ENCODE data around the gene BCAS3. TPM values are rescaled to one million over a fixed set of nuclear protein-coding genes. Genes with fewer than 3 reads are reported as not detected.

The BCAS3 gene
- total and polyA plus RNA-seq, 4 donors: 5.8 to 24.6 (median 10.1) TPM

DNA sequence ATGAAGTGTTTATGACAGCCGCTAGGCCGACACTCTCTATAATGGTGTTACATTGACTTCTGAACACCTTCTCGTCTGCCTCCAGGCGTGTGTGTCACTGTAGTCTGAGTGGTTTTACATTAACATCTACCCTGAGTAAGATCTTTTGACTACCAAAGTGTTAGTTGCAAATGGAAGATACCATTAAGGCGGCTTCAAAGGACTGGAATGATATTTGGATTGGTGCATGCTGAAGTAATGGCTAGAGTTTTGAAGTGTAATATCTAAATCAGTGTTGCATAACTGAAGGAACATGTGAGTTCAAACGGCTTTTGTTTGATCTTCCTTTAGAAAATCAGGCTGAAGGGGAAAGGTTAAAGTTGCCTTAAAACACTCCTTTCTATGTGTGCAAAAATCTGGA lies 52.2 kb downstream of the BCAS3 start:
- Histone ChIP-seq H3K4me1 (ENCODE audit: control insufficient read depth in 4 of 4, insufficient read depth in 4 of 4, low read length in 3 of 4) (peaks cover 0 to 10% (median 4%) of the 10 kb centered on the region in 4 donors), H3K27ac (ENCODE audit: low read depth in 1 of 2, low read length in 2 of 2) (no peak overlapping the region), H3K4me3 (ENCODE audit: low read depth in 1 of 3, low read length in 3 of 3) (no peak overlapping the region), H3K9ac (ENCODE audit: low read depth in 1 of 2, low read length in 2 of 2) (no peak overlapping the region), H3K27me3 (ENCODE audit: control insufficient read depth in 4 of 4, insufficient read depth in 4 of 4, low read length in 3 of 4) (no peaks in the 10 kb centered on the region), H3K9me3 (ENCODE audit: control insufficient read depth in 4 of 4, low read length in 3 of 4) (no peaks in the 10 kb centered on the region), H3K36me3 (ENCODE audit: control insufficient read depth in 4 of 4, insufficient read depth in 3 of 4, low read depth in 1 of 4, low read length in 3 of 4) (no peaks in the 10 kb centered on the region)
- WGBS: 70% methylated on average over 6 of the region's 6 CpGs
- TF ChIP-seq JUND (IDR thresholded peaks at IDR 0.05) (no peak), FOXA2 (IDR thresholded peaks at IDR 0.05) (peak; percentile 20), NR2F2 (IDR thresholded peaks at IDR 0.05) (peak; percentile 51), HNF4A (conservative IDR thresholded peaks at IDR 0.05) (peak; percentile 34 to 46), YY1 (IDR thresholded peaks at IDR 0.05) (peak; percentile 27), GABPA (IDR thresholded peaks at IDR 0.05 in 1 of 2, conservative IDR thresholded peaks at IDR 0.05 in 1 of 2) (no peak), SP1 (IDR thresholded peaks at IDR 0.05) (peak; percentile 35), RAD21 (IDR thresholded peaks at IDR 0.05) (peak in 1 of 2 donors; percentile 19), HNF4G (IDR thresholded peaks at IDR 0.05) (no peak), RXRA (IDR thresholded peaks at IDR 0.05) (peak; percentile 81 to 84)
- TF ChIP-seq, protein P1, sequence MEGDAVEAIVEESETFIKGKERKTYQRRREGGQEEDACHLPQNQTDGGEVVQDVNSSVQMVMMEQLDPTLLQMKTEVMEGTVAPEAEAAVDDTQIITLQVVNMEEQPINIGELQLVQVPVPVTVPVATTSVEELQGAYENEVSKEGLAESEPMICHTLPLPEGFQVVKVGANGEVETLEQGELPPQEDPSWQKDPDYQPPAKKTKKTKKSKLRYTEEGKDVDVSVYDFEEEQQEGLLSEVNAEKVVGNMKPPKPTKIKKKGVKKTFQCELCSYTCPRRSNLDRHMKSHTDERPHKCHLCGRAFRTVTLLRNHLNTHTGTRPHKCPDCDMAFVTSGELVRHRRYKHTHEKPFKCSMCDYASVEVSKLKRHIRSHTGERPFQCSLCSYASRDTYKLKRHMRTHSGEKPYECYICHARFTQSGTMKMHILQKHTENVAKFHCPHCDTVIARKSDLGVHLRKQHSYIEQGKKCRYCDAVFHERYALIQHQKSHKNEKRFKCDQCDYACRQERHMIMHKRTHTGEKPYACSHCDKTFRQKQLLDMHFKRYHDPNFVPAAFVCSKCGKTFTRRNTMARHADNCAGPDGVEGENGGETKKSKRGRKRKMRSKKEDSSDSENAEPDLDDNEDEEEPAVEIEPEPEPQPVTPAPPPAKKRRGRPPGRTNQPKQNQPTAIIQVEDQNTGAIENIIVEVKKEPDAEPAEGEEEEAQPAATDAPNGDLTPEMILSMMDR (IDR thresholded peaks at IDR 0.05; ENCODE audit: low read depth, low read length, missing input control): no peak
- TF ChIP-seq, protein P2, sequence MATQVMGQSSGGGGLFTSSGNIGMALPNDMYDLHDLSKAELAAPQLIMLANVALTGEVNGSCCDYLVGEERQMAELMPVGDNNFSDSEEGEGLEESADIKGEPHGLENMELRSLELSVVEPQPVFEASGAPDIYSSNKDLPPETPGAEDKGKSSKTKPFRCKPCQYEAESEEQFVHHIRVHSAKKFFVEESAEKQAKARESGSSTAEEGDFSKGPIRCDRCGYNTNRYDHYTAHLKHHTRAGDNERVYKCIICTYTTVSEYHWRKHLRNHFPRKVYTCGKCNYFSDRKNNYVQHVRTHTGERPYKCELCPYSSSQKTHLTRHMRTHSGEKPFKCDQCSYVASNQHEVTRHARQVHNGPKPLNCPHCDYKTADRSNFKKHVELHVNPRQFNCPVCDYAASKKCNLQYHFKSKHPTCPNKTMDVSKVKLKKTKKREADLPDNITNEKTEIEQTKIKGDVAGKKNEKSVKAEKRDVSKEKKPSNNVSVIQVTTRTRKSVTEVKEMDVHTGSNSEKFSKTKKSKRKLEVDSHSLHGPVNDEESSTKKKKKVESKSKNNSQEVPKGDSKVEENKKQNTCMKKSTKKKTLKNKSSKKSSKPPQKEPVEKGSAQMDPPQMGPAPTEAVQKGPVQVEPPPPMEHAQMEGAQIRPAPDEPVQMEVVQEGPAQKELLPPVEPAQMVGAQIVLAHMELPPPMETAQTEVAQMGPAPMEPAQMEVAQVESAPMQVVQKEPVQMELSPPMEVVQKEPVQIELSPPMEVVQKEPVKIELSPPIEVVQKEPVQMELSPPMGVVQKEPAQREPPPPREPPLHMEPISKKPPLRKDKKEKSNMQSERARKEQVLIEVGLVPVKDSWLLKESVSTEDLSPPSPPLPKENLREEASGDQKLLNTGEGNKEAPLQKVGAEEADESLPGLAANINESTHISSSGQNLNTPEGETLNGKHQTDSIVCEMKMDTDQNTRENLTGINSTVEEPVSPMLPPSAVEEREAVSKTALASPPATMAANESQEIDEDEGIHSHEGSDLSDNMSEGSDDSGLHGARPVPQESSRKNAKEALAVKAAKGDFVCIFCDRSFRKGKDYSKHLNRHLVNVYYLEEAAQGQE (IDR thresholded peaks at IDR 0.05): no peak
- TF ChIP-seq, protein P3, sequence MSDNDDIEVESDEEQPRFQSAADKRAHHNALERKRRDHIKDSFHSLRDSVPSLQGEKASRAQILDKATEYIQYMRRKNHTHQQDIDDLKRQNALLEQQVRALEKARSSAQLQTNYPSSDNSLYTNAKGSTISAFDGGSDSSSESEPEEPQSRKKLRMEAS (IDR thresholded peaks at IDR 0.05): no peak
- TF ChIP-seq, protein P4, sequence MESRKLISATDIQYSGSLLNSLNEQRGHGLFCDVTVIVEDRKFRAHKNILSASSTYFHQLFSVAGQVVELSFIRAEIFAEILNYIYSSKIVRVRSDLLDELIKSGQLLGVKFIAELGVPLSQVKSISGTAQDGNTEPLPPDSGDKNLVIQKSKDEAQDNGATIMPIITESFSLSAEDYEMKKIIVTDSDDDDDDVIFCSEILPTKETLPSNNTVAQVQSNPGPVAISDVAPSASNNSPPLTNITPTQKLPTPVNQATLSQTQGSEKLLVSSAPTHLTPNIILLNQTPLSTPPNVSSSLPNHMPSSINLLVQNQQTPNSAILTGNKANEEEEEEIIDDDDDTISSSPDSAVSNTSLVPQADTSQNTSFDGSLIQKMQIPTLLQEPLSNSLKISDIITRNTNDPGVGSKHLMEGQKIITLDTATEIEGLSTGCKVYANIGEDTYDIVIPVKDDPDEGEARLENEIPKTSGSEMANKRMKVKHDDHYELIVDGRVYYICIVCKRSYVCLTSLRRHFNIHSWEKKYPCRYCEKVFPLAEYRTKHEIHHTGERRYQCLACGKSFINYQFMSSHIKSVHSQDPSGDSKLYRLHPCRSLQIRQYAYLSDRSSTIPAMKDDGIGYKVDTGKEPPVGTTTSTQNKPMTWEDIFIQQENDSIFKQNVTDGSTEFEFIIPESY (IDR thresholded peaks at IDR 0.05): no peak
- no peak for DNase-seq (ENCODE audit: low spot score)

DNA sequence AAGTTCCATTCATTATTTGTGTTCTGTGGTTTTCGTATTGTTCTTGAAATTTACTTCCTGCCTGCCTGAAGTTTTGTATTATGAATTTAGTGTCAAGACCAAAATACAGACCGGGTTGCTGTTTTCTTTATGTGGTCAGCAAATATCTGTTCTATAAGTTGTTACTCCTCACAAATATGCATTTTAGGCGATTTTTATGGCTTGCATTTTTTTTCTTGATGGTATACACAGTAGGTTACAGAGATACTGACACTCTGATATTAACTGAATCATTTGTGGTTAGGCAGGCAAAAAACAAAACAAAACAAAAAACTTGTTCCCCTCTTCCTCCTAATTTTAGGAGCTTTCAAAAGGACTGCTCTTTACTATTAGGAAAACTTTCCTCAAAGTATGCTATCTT lies 52.6 kb downstream of the BCAS3 start:
- no peak for TF ChIP-seq JUND (IDR thresholded peaks at IDR 0.05)
- TF ChIP-seq, protein P3 (IDR thresholded peaks at IDR 0.05): no peak
- Histone ChIP-seq H3K4me1 (ENCODE audit: control insufficient read depth in 4 of 4, insufficient read depth in 4 of 4, low read length in 3 of 4) (peaks cover 0 to 10% (median 4%) of the 10 kb centered on the region in 4 donors), H3K4me3 (ENCODE audit: low read depth in 1 of 3, low read length in 3 of 3) (no peak overlapping the region), H3K27ac (ENCODE audit: low read depth in 1 of 2, low read length in 2 of 2) (no peak overlapping the region), H3K9me3 (ENCODE audit: control insufficient read depth in 4 of 4, low read length in 3 of 4) (no peaks in the 10 kb centered on the region), H3K9ac (ENCODE audit: low read depth in 1 of 2, low read length in 2 of 2) (peak overlapping the region in 1 of 2 donors; percentile 45), H3K27me3 (ENCODE audit: control insufficient read depth in 4 of 4, insufficient read depth in 4 of 4, low read length in 3 of 4) (no peaks in the 10 kb centered on the region), H3K36me3 (ENCODE audit: control insufficient read depth in 4 of 4, insufficient read depth in 3 of 4, low read depth in 1 of 4, low read length in 3 of 4) (no peaks in the 10 kb centered on the region)
- 33% methylated on average over 3 of the region's 3 CpGs for WGBS
- DNase-seq (ENCODE audit: low spot score): no peak
